Keratinocyte (primary cell): ENCODE results near the gene ATP9B. TPM values are rescaled to one million over a fixed set of nuclear protein-coding genes. Genes with fewer than 3 reads are reported as not detected.

Experiments
- DNase-seq: peaks from one replicate; pipeline ENCODE4 v3.0.0-alpha.2; 2011; ENCODE audit warnings: low read depth, missing footprints, low spot score
- FAIRE-seq: peaks from 2 replicates; lab custom pipeline; 2011; peaks lifted over from hg19 to GRCh38; lab: Jason Lieb, UNC
- H2AFZ ChIP-seq: 2 replicates; pipeline ENCODE4 v1.6.0; 2012; ENCODE audit warnings: low read length, control low read depth, inconsistent platforms; ENCODE audit not compliant: control insufficient read depth
- H3K27ac ChIP-seq: 2 replicates; pipeline ENCODE4 v1.5.1; 2011; ENCODE audit warnings: low read length; ENCODE audit not compliant: control insufficient read depth, insufficient read depth
- H3K27me3 ChIP-seq: 3 replicates; pipeline ENCODE4 v1.6.0; 2011; ENCODE audit warnings: low read length; ENCODE audit not compliant: control insufficient read depth, insufficient read depth; ENCODE audit errors: extremely low read depth
- H3K36me3 ChIP-seq, 2 experiments: 2 replicates in 1 of 2; 3 replicates in 1 of 2; pipeline ENCODE4 v1.5.1; 2011; ENCODE audit warnings: low read length in 2 of 2, mild to moderate bottlenecking in 1 of 2; ENCODE audit not compliant: control insufficient read depth in 2 of 2, insufficient read depth in 2 of 2; ENCODE audit errors: extremely low read depth in 1 of 2
- H3K4me1 ChIP-seq: 3 replicates; pipeline ENCODE4 v1.5.1; 2011; ENCODE audit warnings: low read length; ENCODE audit not compliant: control insufficient read depth, insufficient read depth; ENCODE audit errors: extremely low read depth
- H3K4me2 ChIP-seq: 3 replicates; pipeline ENCODE4 v1.6.0; 2011; ENCODE audit warnings: low read depth, low read length; ENCODE audit not compliant: control insufficient read depth, insufficient read depth; ENCODE audit errors: extremely low read depth
- H3K4me3 ChIP-seq, 3 experiments: fragments of 200-600 bp in 1 of 3; sonication (generic) in 1 of 3; 2 replicates in 2 of 3; 3 replicates in 1 of 3; pipeline ENCODE4 v1.5.1; 2011 to 2016; ENCODE audit warnings: low read length in 3 of 3, mild to moderate bottlenecking in 3 of 3, control low read depth in 2 of 3, inconsistent platforms in 1 of 3, low read depth in 1 of 3, mixed read lengths in 1 of 3, mixed run types in 1 of 3, moderate library complexity in 1 of 3; ENCODE audit not compliant: control insufficient read depth in 2 of 3, insufficient read depth in 2 of 3; ENCODE audit errors: extremely low read depth in 1 of 3
- H3K79me2 ChIP-seq: 2 replicates; pipeline ENCODE4 v1.6.0; 2012; ENCODE audit warnings: low read length; ENCODE audit not compliant: control insufficient read depth, insufficient read depth
- H3K9ac ChIP-seq: 3 replicates; pipeline ENCODE4 v1.6.0; 2011; ENCODE audit warnings: low read length; ENCODE audit not compliant: control insufficient read depth, insufficient read depth; ENCODE audit errors: extremely low read depth
- H3K9me1 ChIP-seq: 3 replicates; pipeline ENCODE4 v1.6.0; 2011; ENCODE audit warnings: low read length; ENCODE audit not compliant: control insufficient read depth, insufficient read depth; ENCODE audit errors: extremely low read depth
- H3K9me3 ChIP-seq: 2 replicates; pipeline ENCODE4 v1.5.1; 2012; ENCODE audit warnings: low read depth, low read length; ENCODE audit not compliant: control insufficient read depth
- H4K20me1 ChIP-seq: 3 replicates; pipeline ENCODE4 v1.6.0; 2011; ENCODE audit warnings: low read length; ENCODE audit not compliant: control insufficient read depth, insufficient read depth; ENCODE audit errors: extremely low read depth
- CTCF ChIP-seq, 3 experiments: IDR thresholded peaks in 1 of 3; conservative IDR thresholded peaks in 1 of 3; optimal IDR thresholded peaks in 1 of 3; 2 replicates in 2 of 3; 3 replicates in 1 of 3; pipeline versions ENCODE3 to v1.5.1; 2011; ENCODE audit warnings: low read length in 3 of 3, mild to moderate bottlenecking in 3 of 3, moderate library complexity in 2 of 3, control low read depth in 1 of 3, inconsistent platforms in 1 of 3; ENCODE audit not compliant: insufficient read depth in 2 of 3; ENCODE audit errors: extremely low read depth in 1 of 3
- EZH2 ChIP-seq: IDR thresholded peaks from one replicate; pipeline ENCODE4 v1.6.1; 2012; ENCODE audit warnings: inconsistent platforms, mild to moderate bottlenecking, low read length, moderate library complexity
- dilution Hi-C: fragments of 300-500 bp; cut with MboI; formaldehyde crosslinking; loops from one replicate; pipeline ENCODE4 v1.7.0; 2020; ENCODE audit warnings: low sequenced_read_pairs; ENCODE audit not compliant: extremely low pct_ligation_motif_present
- polyA plus RNA-seq, 5 experiments: library from polyadenylated mRNA; depleted of rRNA in 3 of 5; stranded (reverse) in 3 of 5; stranded (forward) in 1 of 5; unstranded in 1 of 5; fragments of >200 nt; gene quantifications; 1 replicate in 1 of 5; 2 replicates in 3 of 5; 3 replicates in 1 of 5; pipeline versions ENCODE4 v1.2.1 to v1.2.3, GENCODE V29; 2011 to 2012; ENCODE audit warnings: missing spikeins in 2 of 5, low read depth in 1 of 5, low replicate concordance in 1 of 5

The ATP9B gene
- polyA plus RNA-seq, 1 donor (not counting 4 experiments of a cell fraction or from before 2014, with no cell fraction given) = 16.1 TPM

GRCh38 chr18:79332646-79333045, 263.5 kb downstream of the ATP9B start:
- DNase-seq (no peak), FAIRE-seq (no peak)
- no peak overlapping the region for H3K4me2 ChIP-seq
- no peaks in the 10 kb centered on the region for H4K20me1 ChIP-seq
- no peaks in the 10 kb centered on the region for H3K79me2 ChIP-seq
- H3K36me3 ChIP-seq = peaks cover 0 to 2% of the 10 kb centered on the region in 2 experiments
- no peaks in the 10 kb centered on the region for H3K27me3 ChIP-seq
- no peak overlapping the region for H3K27ac ChIP-seq
- H3K4me3 ChIP-seq = no peak overlapping the region
- H3K9me3 ChIP-seq = no peaks in the 10 kb centered on the region
- no peak for TF ChIP-seq CTCF (optimal IDR thresholded peaks at IDR 0.05 in 1 of 3, IDR thresholded peaks at IDR 0.05 in 1 of 3, conservative IDR thresholded peaks at IDR 0.05 in 1 of 3; ENCODE audit: extremely low read depth in 1 of 3, insufficient read depth in 2 of 3, low read length in 3 of 3)
- no peak for TF ChIP-seq EZH2
- dilution Hi-C loops = no loop called here
- no peaks in the 10 kb centered on the region for H3K9me1 ChIP-seq
- H3K9ac ChIP-seq = no peak overlapping the region
- no peak overlapping the region for H2AFZ ChIP-seq
- H3K4me1 ChIP-seq = no peaks in the 10 kb centered on the region

GRCh38 chr18:79333046-79333445, 263.9 kb downstream of the ATP9B start:
- H3K4me2 ChIP-seq = no peak overlapping the region
- dilution Hi-C loops = no loop called here
- peaks cover 0 to 5% of the 10 kb centered on the region in 2 experiments for H3K36me3 ChIP-seq
- H3K27ac ChIP-seq = no peak overlapping the region
- H3K4me1 ChIP-seq = no peaks in the 10 kb centered on the region
- H3K9ac ChIP-seq = no peak overlapping the region
- no peaks in the 10 kb centered on the region for H3K79me2 ChIP-seq
- no peak overlapping the region for H3K4me3 ChIP-seq
- no peaks in the 10 kb centered on the region for H3K9me3 ChIP-seq
- H3K9me1 ChIP-seq = no peaks in the 10 kb centered on the region
- FAIRE-seq (no peak), DNase-seq (no peak)
- H3K27me3 ChIP-seq = no peaks in the 10 kb centered on the region
- no peak for TF ChIP-seq CTCF (optimal IDR thresholded peaks at IDR 0.05 in 1 of 3, IDR thresholded peaks at IDR 0.05 in 1 of 3, conservative IDR thresholded peaks at IDR 0.05 in 1 of 3; ENCODE audit: extremely low read depth in 1 of 3, insufficient read depth in 2 of 3, low read length in 3 of 3)
- TF ChIP-seq EZH2 = no peak
- H4K20me1 ChIP-seq = no peaks in the 10 kb centered on the region
- H2AFZ ChIP-seq = no peak overlapping the region
